DND-41 (cell line): Measurements from ENCODE around the gene ASPSCR1.

Experiments
- ATAC-seq: fragments of 200-7000 bp; cut with Tn5 transposase; 3 replicates; pipeline ENCODE4 v1.9.1; 2021; ENCODE audit warnings: low read depth; ENCODE audit not compliant: insufficient read depth
- DNase-seq: peaks from one replicate; pipeline ENCODE4 v3.0.0-alpha.2; 2020
- H2AFZ ChIP-seq: 2 replicates; pipeline ENCODE4 v1.6.0; 2012; ENCODE audit warnings: low read depth, low read length
- H3K27ac ChIP-seq: 2 replicates; pipeline ENCODE4 v1.5.1; 2012; ENCODE audit warnings: low read length, inconsistent platforms
- H3K27me3 ChIP-seq: fragments of 200-600 bp; sonication (generic); 2 replicates; pipeline ENCODE4 v1.6.0; 2012; ENCODE audit warnings: low read length, mild to moderate bottlenecking, inconsistent platforms; ENCODE audit not compliant: insufficient read depth, poor library complexity
- H3K36me3 ChIP-seq: 2 replicates; pipeline ENCODE4 v1.5.1; 2012; ENCODE audit warnings: low read length, inconsistent platforms; ENCODE audit not compliant: insufficient read depth
- H3K4me1 ChIP-seq: 2 replicates; pipeline ENCODE4 v1.5.1; 2012; ENCODE audit warnings: mild to moderate bottlenecking, low read length; ENCODE audit not compliant: insufficient read depth
- H3K4me2 ChIP-seq: 2 replicates; pipeline ENCODE4 v1.6.0; 2012; ENCODE audit warnings: mild to moderate bottlenecking, moderate library complexity, low read length, inconsistent platforms; ENCODE audit not compliant: insufficient read depth
- H3K4me3 ChIP-seq, 2 experiments: fragments of 200-600 bp in 1 of 2; shearing (Covaris generic) in 1 of 2; 2 replicates each; pipeline ENCODE4 v1.5.1; 2012 to 2016; ENCODE audit warnings: inconsistent platforms in 2 of 2, low read length in 2 of 2, mild to moderate bottlenecking in 2 of 2, low read depth in 1 of 2, moderate library complexity in 1 of 2
- H3K79me2 ChIP-seq: 2 replicates; pipeline ENCODE4 v1.6.0; 2012; ENCODE audit warnings: low read length, inconsistent platforms; ENCODE audit not compliant: insufficient read depth
- H3K9ac ChIP-seq: 2 replicates; pipeline ENCODE4 v1.6.0; 2012; ENCODE audit warnings: low read depth, mild to moderate bottlenecking, inconsistent platforms, low read length, moderate library complexity
- H3K9me3 ChIP-seq: 2 replicates; pipeline ENCODE4 v1.5.1; 2012; ENCODE audit warnings: low read length, moderate library complexity, mild to moderate bottlenecking, inconsistent platforms; ENCODE audit not compliant: insufficient read depth, severe bottlenecking
- H4K20me1 ChIP-seq: 2 replicates; pipeline ENCODE4 v1.6.0; 2012; ENCODE audit warnings: low read length; ENCODE audit not compliant: insufficient read depth
- CTCF ChIP-seq: IDR thresholded peaks from 2 replicates; pipeline ENCODE4 v1.5.1; 2012; ENCODE audit warnings: borderline replicate concordance, low read length, moderate library complexity, mild to moderate bottlenecking; ENCODE audit not compliant: poor library complexity, severe bottlenecking; ENCODE audit errors: extremely low read depth
- EZH2 ChIP-seq: IDR thresholded peaks from 3 replicates; pipeline ENCODE4 v1.6.1; 2012; ENCODE audit warnings: borderline replicate concordance, low read depth, mild to moderate bottlenecking, moderate library complexity, low read length, inconsistent platforms; ENCODE audit not compliant: severe bottlenecking

The ASPSCR1 gene

GRCh38 chr17:82050761-82051641 lies 73.6 kb downstream of the ASPSCR1 start:
- H2AFZ ChIP-seq, result peak overlapping the region; percentile 56
- peaks cover 40% of the 10 kb centered on the region for H3K79me2 ChIP-seq
- H3K9me3 ChIP-seq, result no peaks in the 10 kb centered on the region
- H3K9ac ChIP-seq, result peak overlapping the region; percentile 88
- no peak for TF ChIP-seq CTCF
- TF ChIP-seq EZH2, result no peak
- ATAC-seq (peak; percentile 8; the same call in 2 of the 3 replicates), DNase-seq (peak; percentile 8)
- H3K27ac ChIP-seq, result peak overlapping the region; percentile 62
- H3K4me2 ChIP-seq, result peak overlapping the region; percentile 98
- H3K4me3 ChIP-seq, result peak overlapping the region; percentile 73 to 99
- peaks cover 49% of the 10 kb centered on the region for H3K4me1 ChIP-seq
- no peaks in the 10 kb centered on the region for H3K27me3 ChIP-seq
- peaks cover 55% of the 10 kb centered on the region for H3K36me3 ChIP-seq
- H4K20me1 ChIP-seq, result peaks cover 31% of the 10 kb centered on the region

GRCh38 chr17:82051776-82052637 lies 74.6 kb downstream of the ASPSCR1 start, which contains the start of the genes GPS1 and RFNG:
TSS of gene GPS1 (plus strand) at chr17:82051898. CDS start at chr17:82051932, 34 bp downstream.
TSS of gene RFNG (minus strand) at chr17:82051811. CDS start at chr17:82051766, 45 bp downstream.
- Histone ChIP-seq H3K36me3 (peaks cover 65% of the 10 kb centered on the region), H2AFZ (peak within 1 kb of the TSS; percentile 72), H3K4me3 (peak within 1 kb of the TSS; percentile 99 to 100), H3K27me3 (no peaks in the 10 kb centered on the region), H4K20me1 (peaks cover 40% of the 10 kb centered on the region), H3K79me2 (peaks cover 40% of the 10 kb centered on the region), H3K9me3 (no peaks in the 10 kb centered on the region), H3K4me2 (peak within 1 kb of the TSS; percentile 98), H3K4me1 (peaks cover 49% of the 10 kb centered on the region), H3K9ac (peak within 1 kb of the TSS; percentile 88), H3K27ac (peak within 1 kb of the TSS; percentile 66)
- DNase-seq (peak; percentile 79), ATAC-seq (peak; percentile 81)
- TF ChIP-seq CTCF (no peak), EZH2 (no peak)

- Histone ChIP-seq H3K4me3 (peak overlapping the region; percentile 99 to 100), H2AFZ (no peak overlapping the region), H3K27ac (peak overlapping the region; percentile 66; the same call in 1 of the 2 replicates), H4K20me1 (peaks cover 46% of the 10 kb centered on the region), H3K9me3 (no peaks in the 10 kb centered on the region), H3K4me2 (peak overlapping the region; percentile 92), H3K9ac (peak overlapping the region; percentile 88), H3K79me2 (peaks cover 40% of the 10 kb centered on the region), H3K27me3 (no peaks in the 10 kb centered on the region), H3K36me3 (peaks cover 67% of the 10 kb centered on the region), H3K4me1 (peaks cover 49% of the 10 kb centered on the region)
- no peak for ATAC-seq
- DNase-seq, result no peak
- TF ChIP-seq EZH2 (no peak), CTCF (no peak)
These were observed 75.2 kb downstream of the ASPSCR1 start for GRCh38 chr17:82052638-82053059.
